Esophagus squamous epithelium (tissue), 4 donors: ENCODE data around the gene CFAP70.

Source experiments
- POLR2A ChIP-seq, 4 donors: fragments of 450-650 bp; IDR thresholded peaks; one replicate each; pipeline ENCODE4 v1.6.1; 2017; ENCODE audit warnings: antibody characterized with exemption in 4 of 4, mild to moderate bottlenecking in 4 of 4, moderate library complexity in 3 of 4
- TF ChIP-seq, protein P1 (sequence below), 6 experiments: fragments of 450-650 bp in 4 of 6; fragments of 200-600 bp in 2 of 6; sonication (generic) in 2 of 6; IDR thresholded peaks; one replicate each; pipeline ENCODE4 v1.5.1; 2016 to 2019; ENCODE audit warnings: antibody characterized with exemption in 6 of 6, mild to moderate bottlenecking in 4 of 6, moderate library complexity in 4 of 6

DNA sequence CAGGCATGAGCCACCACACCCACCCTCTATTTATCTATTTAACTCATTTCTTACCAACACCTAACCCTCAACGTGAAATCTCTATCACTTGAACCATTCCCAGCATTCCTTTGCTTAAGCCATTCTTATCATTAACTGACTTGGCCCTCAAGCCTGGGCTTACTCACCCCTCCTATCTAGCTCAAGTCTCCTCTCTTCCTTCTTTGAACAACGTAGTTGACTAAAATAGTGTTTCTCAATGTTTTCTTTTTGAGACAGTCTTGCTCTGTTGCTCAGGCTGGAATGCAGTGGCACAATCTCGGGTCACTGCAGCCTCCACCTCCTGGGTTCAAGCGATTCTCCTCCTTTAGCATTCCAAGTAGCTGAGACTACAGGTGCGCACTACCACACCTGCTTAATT is 48.2 kb upstream of the CFAP70 start:
- no peak for TF ChIP-seq POLR2A (IDR thresholded peaks at IDR 0.05)
- TF ChIP-seq, protein P1, sequence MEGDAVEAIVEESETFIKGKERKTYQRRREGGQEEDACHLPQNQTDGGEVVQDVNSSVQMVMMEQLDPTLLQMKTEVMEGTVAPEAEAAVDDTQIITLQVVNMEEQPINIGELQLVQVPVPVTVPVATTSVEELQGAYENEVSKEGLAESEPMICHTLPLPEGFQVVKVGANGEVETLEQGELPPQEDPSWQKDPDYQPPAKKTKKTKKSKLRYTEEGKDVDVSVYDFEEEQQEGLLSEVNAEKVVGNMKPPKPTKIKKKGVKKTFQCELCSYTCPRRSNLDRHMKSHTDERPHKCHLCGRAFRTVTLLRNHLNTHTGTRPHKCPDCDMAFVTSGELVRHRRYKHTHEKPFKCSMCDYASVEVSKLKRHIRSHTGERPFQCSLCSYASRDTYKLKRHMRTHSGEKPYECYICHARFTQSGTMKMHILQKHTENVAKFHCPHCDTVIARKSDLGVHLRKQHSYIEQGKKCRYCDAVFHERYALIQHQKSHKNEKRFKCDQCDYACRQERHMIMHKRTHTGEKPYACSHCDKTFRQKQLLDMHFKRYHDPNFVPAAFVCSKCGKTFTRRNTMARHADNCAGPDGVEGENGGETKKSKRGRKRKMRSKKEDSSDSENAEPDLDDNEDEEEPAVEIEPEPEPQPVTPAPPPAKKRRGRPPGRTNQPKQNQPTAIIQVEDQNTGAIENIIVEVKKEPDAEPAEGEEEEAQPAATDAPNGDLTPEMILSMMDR (IDR thresholded peaks at IDR 0.05): no peak
